ENCODE data around the gene AOX1. TPM values are rescaled to one million over a fixed set of nuclear protein-coding genes. Genes with fewer than 3 reads are reported as not detected.

AOX1 gene
- total and polyA plus RNA-seq, 2 of the 8 experiments (the other 6 are each of a cell fraction or from before 2014, with no cell fraction given), result 5.6 to 8.3 TPM

GRCh38 chr2:200668478-200668877, 82.7 kb downstream of the AOX1 start (continued):
- TF ChIP-seq HDAC6 (IDR thresholded peaks at IDR 0.05; ENCODE audit: low read depth, low read length) (no peak), CBX5 (IDR thresholded peaks at IDR 0.05; ENCODE audit: low read depth, low read length) (no peak), RFX5 (IDR thresholded peaks at IDR 0.05; ENCODE audit: borderline replicate concordance, low read depth, low read length) (no peak), E2F6 (IDR thresholded peaks at IDR 0.05) (no peak), SP1 (IDR thresholded peaks at IDR 0.05; ENCODE audit: low read depth, low read length) (no peak), SUZ12 (IDR thresholded peaks at IDR 0.05; ENCODE audit: low read length) (no peak), RBBP5 (IDR thresholded peaks at IDR 0.05; ENCODE audit: borderline replicate concordance, low read depth, low read length) (no peak), KDM1A (IDR thresholded peaks at IDR 0.05; ENCODE audit: borderline replicate concordance, low read length) (no peak)
